ENCODE results near the gene BUD13. TPM values are rescaled to one million over a fixed set of nuclear protein-coding genes. Genes with fewer than 3 reads are reported as not detected.
A peak's percentile ranks its signal among the peaks of the same experiment; 100 is the strongest.
"Not testable (repeated sequence)": the region's sequence is repeated elsewhere in the genome, so short reads cannot be mapped to it uniquely, and the experiment has no call there.

The BUD13 gene, protein sequence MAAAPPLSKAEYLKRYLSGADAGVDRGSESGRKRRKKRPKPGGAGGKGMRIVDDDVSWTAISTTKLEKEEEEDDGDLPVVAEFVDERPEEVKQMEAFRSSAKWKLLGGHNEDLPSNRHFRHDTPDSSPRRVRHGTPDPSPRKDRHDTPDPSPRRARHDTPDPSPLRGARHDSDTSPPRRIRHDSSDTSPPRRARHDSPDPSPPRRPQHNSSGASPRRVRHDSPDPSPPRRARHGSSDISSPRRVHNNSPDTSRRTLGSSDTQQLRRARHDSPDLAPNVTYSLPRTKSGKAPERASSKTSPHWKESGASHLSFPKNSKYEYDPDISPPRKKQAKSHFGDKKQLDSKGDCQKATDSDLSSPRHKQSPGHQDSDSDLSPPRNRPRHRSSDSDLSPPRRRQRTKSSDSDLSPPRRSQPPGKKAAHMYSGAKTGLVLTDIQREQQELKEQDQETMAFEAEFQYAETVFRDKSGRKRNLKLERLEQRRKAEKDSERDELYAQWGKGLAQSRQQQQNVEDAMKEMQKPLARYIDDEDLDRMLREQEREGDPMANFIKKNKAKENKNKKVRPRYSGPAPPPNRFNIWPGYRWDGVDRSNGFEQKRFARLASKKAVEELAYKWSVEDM
- polyA plus RNA-seq (2012; ENCODE audit: insufficient read depth, insufficient read length), result 53.3 TPM

DNA sequence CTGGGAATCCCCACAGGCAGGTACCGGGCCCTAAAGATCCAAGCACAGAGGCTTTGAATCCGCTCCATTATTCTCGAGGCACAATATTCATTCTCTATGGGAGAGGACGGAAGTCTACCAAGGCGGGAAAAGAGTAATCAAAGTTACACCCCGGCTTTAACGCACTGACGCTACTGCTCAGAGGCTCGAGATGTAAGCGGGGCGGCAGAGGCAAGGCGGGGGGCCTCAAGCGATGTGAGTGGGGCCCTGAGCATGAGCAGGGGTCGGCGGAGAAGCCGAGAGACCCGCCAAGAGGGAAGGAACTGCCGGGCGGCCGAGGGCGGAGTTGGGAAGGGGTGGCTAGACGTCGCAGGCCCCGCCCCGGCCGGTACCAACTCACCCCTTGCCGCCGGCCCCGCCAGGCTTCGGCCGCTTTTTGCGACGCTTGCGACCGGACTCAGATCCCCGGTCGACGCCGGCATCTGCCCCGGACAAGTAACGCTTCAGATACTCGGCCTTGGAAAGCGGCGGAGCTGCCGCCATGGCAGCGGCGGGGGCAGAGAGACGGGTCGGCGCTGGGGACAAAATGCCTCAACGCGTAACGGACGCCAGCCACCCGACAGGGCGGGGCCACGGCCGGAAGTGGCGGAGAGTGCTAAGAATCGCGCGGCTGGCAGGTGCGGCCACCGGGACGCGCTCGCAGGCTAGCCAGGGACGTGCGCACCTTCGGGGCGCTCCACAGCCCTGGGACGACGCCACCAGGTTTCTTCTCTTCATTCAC, at the start of gene BUD13:
Gene BUD13 (minus strand): TSS at position 545 of the 760 bp plus-strand sequence. CDS start 23 bp downstream, at position 522.
- peak; percentile 85 for DNase-seq (ENCODE audit: low read depth, low spot score)
- H3K4me3 ChIP-seq (ENCODE audit: low read length), result peak within 1 kb of the TSS; percentile 74

DNA sequence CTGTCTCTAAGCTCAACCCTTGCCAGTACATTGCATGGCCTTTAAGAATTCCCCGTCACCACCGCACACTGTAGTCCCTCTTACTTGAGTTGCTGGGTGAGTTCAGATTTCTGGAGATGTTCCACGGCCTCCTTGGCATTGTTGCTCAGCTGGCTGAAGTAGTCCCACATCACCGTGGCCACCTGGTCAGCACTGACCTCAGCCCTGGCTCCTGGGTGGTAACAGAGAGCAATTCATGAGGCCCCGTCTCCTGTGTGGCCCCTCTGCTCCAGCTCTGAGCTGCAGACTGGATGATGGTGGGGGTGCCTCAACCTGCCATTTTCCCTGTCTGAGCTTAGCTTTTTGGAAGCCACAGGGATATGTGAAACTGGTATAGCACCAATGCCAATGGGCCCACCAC, 49.8 kb upstream of the BUD13 start:
- no peak for DNase-seq (ENCODE audit: low read depth, low spot score)
- H3K4me3 ChIP-seq (ENCODE audit: low read length), result no peak overlapping the region

GRCh38 chr11:116821050-116821918, 48.5 kb upstream of the BUD13 start:
- no peak for DNase-seq (ENCODE audit: low read depth, low spot score)
- no peak overlapping the region for H3K4me3 ChIP-seq (ENCODE audit: low read length)

GRCh38 chr11:116819049-116819448, 46.3 kb upstream of the BUD13 start:
- no peak for DNase-seq (ENCODE audit: low read depth, low spot score)

GRCh38 chr11:116814502-116814901, 41.7 kb upstream of the BUD13 start:
- DNase-seq (ENCODE audit: low read depth, low spot score), result no peak
- no peak overlapping the region for H3K4me3 ChIP-seq (ENCODE audit: low read length)

More at GRCh38 chr11:116819049-116819448, 46.3 kb upstream of the BUD13 start:
- H3K4me3 ChIP-seq (ENCODE audit: low read length), result no peak overlapping the region

GRCh38 chr11:116813781-116814471, 41.1 kb upstream of the BUD13 start:
- no peak for DNase-seq (ENCODE audit: low read depth, low spot score)
- H3K4me3 ChIP-seq (ENCODE audit: low read length), result no peak overlapping the region

GRCh38 chr11:116813170-116813569, 40.4 kb upstream of the BUD13 start:
- H3K4me3 ChIP-seq (ENCODE audit: low read length), result no peak overlapping the region
- no peak for DNase-seq (ENCODE audit: low read depth, low spot score)

DNA sequence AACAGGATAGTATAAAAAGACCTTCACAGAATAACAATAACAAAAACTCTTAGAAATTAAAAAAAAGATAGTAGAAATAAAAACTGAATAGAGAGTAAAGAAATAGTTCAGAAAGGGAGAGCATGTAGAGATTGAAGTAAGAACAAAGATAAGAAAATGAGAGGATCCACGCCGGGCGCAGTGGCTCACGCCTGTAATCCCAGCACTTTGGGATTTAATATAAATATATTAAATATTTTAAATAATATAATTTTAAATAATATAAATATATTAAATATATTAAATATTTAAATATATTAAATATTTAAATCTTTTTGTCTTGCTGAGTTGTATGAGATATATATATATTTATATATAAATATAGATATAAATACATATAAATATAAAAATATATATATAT, 39.3 kb upstream of the BUD13 start:
- no peak for DNase-seq (ENCODE audit: low read depth, low spot score)
- no peak overlapping the region for H3K4me3 ChIP-seq (ENCODE audit: low read length)

- H3K4me3 ChIP-seq (ENCODE audit: low read length), result no peak overlapping the region
- no peak for DNase-seq (ENCODE audit: low read depth, low spot score)
Measured at GRCh38 chr11:116811194-116811593, 38.4 kb upstream of the BUD13 start.

DNA sequence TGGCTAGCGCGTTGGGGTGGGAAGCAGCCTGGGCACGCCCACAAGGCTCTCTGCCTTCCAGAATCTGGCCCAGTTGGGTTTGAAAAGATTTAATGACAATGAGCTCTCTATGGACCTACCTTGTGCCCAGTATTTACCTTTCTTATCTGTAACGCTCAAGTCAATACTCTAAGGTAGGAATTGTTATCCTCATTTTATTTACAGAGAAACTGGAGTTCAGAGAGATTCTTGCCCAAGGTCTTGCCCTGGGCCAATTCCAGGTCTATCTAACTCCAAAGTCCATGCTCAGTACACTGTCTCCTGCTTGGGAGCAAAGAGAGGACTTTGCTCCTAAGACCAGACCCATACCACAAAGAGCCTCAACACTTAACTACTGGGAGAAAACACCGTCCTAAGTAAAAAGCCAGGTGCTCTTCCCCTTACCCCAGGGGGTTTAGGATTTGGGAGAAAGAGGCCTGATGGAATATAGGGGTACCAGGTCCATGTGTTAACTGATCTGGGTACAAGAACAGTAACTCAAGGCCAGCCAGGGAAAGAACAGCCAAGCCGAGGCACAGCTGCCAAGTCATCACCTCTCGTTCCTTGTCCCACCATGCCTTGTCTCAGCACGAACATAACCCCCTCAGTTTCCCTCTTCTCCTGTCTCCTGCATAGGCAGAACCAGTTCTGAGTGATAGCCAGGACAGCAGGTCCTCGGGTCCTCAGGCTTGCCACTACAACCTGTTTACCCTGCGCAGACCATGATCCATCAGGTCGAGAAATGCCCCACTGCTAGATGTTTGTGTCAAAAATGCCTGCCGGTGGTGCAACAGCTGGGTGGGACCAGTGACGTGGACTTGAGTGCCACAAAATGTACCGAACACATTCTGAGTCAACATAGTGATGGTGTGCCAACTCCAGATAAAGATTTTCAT, 35.7 kb upstream of the BUD13 start:
- no peak for DNase-seq (ENCODE audit: low read depth, low spot score)
- H3K4me3 ChIP-seq (ENCODE audit: low read length), result no peak overlapping the region

DNA sequence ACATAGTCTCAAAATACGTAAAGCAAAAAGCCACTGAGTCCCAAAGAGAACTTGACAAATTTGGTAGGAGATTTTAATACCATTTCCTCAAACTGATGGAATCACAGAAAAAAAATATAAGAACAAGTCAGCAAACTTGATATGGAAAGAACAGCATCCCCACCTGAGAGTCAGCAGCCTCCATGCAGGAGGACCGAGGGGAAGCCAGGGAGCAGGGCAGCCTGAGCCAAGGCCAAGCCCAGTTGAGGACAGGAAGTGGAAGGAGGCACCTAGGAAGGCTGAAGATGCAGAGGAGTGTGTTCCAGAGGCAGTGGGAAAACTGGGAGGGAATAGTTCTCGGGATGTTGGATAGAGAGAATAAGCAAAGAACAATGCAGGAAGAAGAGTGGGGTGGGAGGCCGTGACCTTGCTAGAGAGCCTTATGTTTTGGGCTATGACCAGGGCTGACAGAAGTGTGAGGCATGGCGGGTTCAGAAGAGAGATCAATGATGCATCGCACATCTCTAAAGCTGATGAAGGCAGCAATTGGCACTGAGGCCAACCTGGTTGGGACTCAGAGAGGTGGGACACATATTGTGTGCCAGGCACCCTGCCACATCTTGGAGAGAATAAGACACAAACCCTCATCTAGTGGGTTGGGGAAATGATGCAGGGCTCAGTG, 34.9 kb upstream of the BUD13 start:
- DNase-seq (ENCODE audit: low read depth, low spot score), result no peak
- H3K4me3 ChIP-seq (ENCODE audit: low read length), result no peak overlapping the region

- H3K4me3 ChIP-seq (ENCODE audit: low read length), result no peak overlapping the region
- DNase-seq (ENCODE audit: low read depth, low spot score), result no peak
Measured at GRCh38 chr11:116804001-116804400, 31.2 kb upstream of the BUD13 start.

DNA sequence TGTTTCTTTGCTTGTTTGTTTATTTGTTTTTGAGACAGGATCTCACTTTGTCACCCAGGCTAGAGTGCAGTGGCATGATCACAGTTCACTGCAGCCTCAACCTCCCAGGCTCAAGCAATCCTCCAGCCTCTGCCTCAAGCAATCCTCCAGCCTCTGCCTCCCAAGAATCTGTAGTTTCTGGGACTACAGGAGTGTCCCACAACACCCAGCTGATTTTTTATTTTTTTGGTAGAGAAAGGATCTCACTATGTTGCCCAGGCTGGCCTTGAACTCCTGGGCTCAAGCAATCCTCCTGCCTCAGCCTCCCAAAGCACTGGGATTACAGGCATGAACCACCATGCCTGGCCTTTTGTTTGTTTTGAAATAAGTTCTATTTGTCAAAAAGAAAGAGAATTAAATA, 28.9 kb upstream of the BUD13 start:
- not testable (repeated sequence) for DNase-seq (ENCODE audit: low read depth, low spot score); H3K4me3 ChIP-seq (ENCODE audit: low read length)

DNA sequence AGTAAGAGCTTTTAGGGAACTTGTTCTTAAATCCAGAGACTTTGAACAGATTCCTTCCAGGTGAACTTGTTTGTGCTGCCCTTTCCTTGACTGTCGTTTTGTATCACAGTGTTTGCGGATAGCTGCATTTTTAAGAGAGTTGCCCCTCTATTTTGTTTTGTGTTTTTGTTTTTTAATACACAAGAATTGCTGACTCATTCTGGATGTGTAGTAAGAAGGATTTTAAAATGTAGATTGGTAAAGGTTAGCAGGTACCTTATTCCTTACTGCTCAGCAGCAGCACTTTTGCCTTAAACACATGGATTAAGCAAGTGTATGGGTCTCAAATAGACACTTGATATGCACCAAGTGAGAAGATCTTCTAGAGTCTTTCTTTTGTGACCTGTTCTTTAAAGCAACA, 27.8 kb upstream of the BUD13 start:
- DNase-seq (ENCODE audit: low read depth, low spot score), result no peak
- no peak overlapping the region for H3K4me3 ChIP-seq (ENCODE audit: low read length)

- no peak overlapping the region for H3K4me3 ChIP-seq (ENCODE audit: low read length)
- DNase-seq (ENCODE audit: low read depth, low spot score), result no peak
Measured at GRCh38 chr11:116798368-116798767, 25.6 kb upstream of the BUD13 start.

DNA sequence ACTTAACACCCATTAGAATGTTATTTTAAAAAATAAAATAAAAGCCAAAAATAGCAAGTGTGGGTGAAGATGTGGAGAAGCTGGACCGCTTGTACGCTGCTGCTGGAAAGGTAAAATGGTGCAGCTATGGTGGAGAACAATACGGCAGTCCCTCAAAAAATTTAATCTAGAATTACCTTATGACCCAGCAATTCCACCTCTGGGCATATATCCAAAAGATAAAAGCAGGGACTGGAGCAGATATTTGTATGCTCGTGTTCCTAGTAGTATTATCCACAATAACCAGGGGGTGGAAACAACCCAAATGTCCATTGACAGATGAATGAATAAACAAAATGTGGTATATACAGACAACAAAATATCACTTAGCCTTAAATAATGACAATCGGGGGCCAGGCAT, 25.0 kb upstream of the BUD13 start:
- no peak overlapping the region for H3K4me3 ChIP-seq (ENCODE audit: low read length)
- DNase-seq (ENCODE audit: low read depth, low spot score), result no peak

DNA sequence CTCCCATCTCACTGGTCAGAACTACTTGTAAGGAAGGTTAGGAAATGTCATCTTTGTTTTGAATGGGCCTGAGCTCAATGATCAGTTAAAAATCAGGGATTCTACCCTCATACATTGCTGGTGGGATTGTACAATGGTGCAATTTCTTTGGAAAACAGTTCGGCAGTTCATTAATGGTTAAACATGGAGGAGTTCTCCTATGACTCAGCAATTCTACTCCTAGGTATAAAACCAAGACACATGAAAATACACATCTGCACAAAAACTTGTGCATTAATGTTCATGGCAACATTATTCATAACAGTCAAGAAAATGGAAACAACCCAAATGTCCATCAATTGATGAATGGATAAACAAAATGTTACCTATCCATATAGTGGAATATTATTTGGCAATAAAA, 23.8 kb upstream of the BUD13 start:
- DNase-seq (ENCODE audit: low read depth, low spot score), result no peak
- H3K4me3 ChIP-seq (ENCODE audit: low read length), result no peak overlapping the region
